Endodermal cell (in vitro differentiated cells): ENCODE measurements around the gene MUC6. TPM values are rescaled to one million over a fixed set of nuclear protein-coding genes. Genes with fewer than 3 reads are reported as not detected.
A peak's percentile ranks its signal among the peaks of the same experiment; 100 is the strongest.

ENCODE experiments used
- DNase-seq: peaks from one replicate; pipeline ENCODE4 v3.0.0-alpha.2; 2017
- H3K27ac ChIP-seq: 2 replicates; pipeline ENCODE4 v1.5.1; 2013; ENCODE audit warnings: mild to moderate bottlenecking, low read depth, low read length, moderate library complexity
- H3K27me3 ChIP-seq: 2 replicates; pipeline ENCODE4 v1.6.1; 2013; ENCODE audit warnings: mild to moderate bottlenecking, low read length, moderate library complexity; ENCODE audit not compliant: insufficient read depth, control insufficient read depth, poor library complexity, severe bottlenecking
- H3K36me3 ChIP-seq: 2 replicates; pipeline ENCODE4 v1.7.0; 2013; ENCODE audit warnings: mild to moderate bottlenecking, low read length, moderate library complexity; ENCODE audit not compliant: control insufficient read depth, insufficient read depth
- H3K4me1 ChIP-seq: one replicate; pipeline ENCODE4 v1.7.0; 2013; ENCODE audit warnings: low read length; ENCODE audit not compliant: control insufficient read depth, insufficient read depth
- H3K4me3 ChIP-seq: 2 replicates; pipeline ENCODE4 v1.5.1; 2013; ENCODE audit warnings: mild to moderate bottlenecking, low read length, moderate library complexity
- H3K9ac ChIP-seq: 2 replicates; pipeline ENCODE4 v1.6.1; 2013; ENCODE audit warnings: mild to moderate bottlenecking, low read length, moderate library complexity; ENCODE audit not compliant: poor library complexity, severe bottlenecking; ENCODE audit errors: extremely low read depth
- H3K9me3 ChIP-seq: 2 replicates; pipeline ENCODE4 v1.6.1; 2013; ENCODE audit warnings: mild to moderate bottlenecking, low read length, moderate library complexity; ENCODE audit not compliant: control insufficient read depth
- H3K27ac Mint-ChIP-seq: 2 replicates; pipeline ENCODE4 v1.8.0; 2020; ENCODE audit warnings: mixed read lengths
- H3K27me3 Mint-ChIP-seq: 2 replicates; pipeline ENCODE4 v1.8.0; 2021; ENCODE audit warnings: mild to moderate bottlenecking, mixed read lengths; ENCODE audit not compliant: insufficient read depth
- H3K36me3 Mint-ChIP-seq: 2 replicates; pipeline ENCODE4 v1.8.0; 2020; ENCODE audit warnings: low read depth, mixed read lengths
- H3K4me1 Mint-ChIP-seq: 2 replicates; pipeline ENCODE4 v1.8.0; 2020; ENCODE audit warnings: mixed read lengths
- H3K4me3 Mint-ChIP-seq: 2 replicates; pipeline ENCODE4 v1.8.0; 2020; ENCODE audit warnings: mild to moderate bottlenecking, moderate library complexity, mixed read lengths
- H3K9me3 Mint-ChIP-seq: 2 replicates; pipeline ENCODE4 v1.8.0; 2020; ENCODE audit warnings: mild to moderate bottlenecking, mixed read lengths
- WGBS, 2 experiments: methylation state at CpG; one replicate each; pipeline versions ENCODE4 v1.1.5 to v1.1.7; 2013; ENCODE audit warnings: missing lambda C conversion rate in 2 of 2, mixed read lengths in 1 of 2; ENCODE audit not compliant: insufficient coverage in 1 of 2, insufficient read length in 1 of 2; 5-methylcytosine and 5-hydroxymethylcytosine counted together
- total RNA-seq, 2 donors: library from RNA; stranded (reverse); fragmentation: NEBNext Ultra II Directional in 1 of 2; extraction: Animal tissue kit (Norgen Biotek cat#: 25700) in 1 of 2; gene quantifications; 2 replicates in 1 of 2; 3 replicates in 1 of 2; pipeline ENCODE4 v1.2.1, GENCODE V29; 2021
- TF ChIP-seq, protein P1 (sequence below): fragments of 200-600 bp; sonication (generic); conservative IDR thresholded peaks from 2 replicates; pipeline ENCODE4 v1.5.0; 2021; ENCODE audit warnings: antibody characterized with exemption, mild to moderate bottlenecking

The MUC6 gene
- total RNA-seq, 2 donors from 2014 or later, result 0.26 to 0.40 TPM

GRCh38 chr11:1026163-1026450 is 10.4 kb downstream of the MUC6 start:
- no peaks in the 10 kb centered on the region for H3K9me3 ChIP-seq
- no peak overlapping the region for H3K27ac ChIP-seq
- Mint-ChIP-seq H3K9me3 (no peaks in the 10 kb centered on the region), H3K27ac (no peak overlapping the region), H3K27me3 (no peaks in the 10 kb centered on the region), H3K36me3 (no peaks in the 10 kb centered on the region), H3K4me3 (no peak overlapping the region), H3K4me1 (no peaks in the 10 kb centered on the region)
- no peak for DNase-seq
- no peaks in the 10 kb centered on the region for H3K4me1 ChIP-seq
- no peaks in the 10 kb centered on the region for H3K27me3 ChIP-seq
- no peaks in the 10 kb centered on the region for H3K36me3 ChIP-seq
- no peak overlapping the region for H3K4me3 ChIP-seq
- TF ChIP-seq, protein P1, sequence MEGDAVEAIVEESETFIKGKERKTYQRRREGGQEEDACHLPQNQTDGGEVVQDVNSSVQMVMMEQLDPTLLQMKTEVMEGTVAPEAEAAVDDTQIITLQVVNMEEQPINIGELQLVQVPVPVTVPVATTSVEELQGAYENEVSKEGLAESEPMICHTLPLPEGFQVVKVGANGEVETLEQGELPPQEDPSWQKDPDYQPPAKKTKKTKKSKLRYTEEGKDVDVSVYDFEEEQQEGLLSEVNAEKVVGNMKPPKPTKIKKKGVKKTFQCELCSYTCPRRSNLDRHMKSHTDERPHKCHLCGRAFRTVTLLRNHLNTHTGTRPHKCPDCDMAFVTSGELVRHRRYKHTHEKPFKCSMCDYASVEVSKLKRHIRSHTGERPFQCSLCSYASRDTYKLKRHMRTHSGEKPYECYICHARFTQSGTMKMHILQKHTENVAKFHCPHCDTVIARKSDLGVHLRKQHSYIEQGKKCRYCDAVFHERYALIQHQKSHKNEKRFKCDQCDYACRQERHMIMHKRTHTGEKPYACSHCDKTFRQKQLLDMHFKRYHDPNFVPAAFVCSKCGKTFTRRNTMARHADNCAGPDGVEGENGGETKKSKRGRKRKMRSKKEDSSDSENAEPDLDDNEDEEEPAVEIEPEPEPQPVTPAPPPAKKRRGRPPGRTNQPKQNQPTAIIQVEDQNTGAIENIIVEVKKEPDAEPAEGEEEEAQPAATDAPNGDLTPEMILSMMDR, result no peak
- WGBS, 2 experiments, result 95 to 96% methylated on average over 9 to 14 of the region's 14 CpGs
- H3K9ac ChIP-seq, result no peak overlapping the region

GRCh38 chr11:1025410-1026162 is 10.9 kb downstream of the MUC6 start:
- H3K4me3 ChIP-seq, result no peak overlapping the region
- TF ChIP-seq, protein P1, result no peak
- Mint-ChIP-seq H3K27me3 (no peaks in the 10 kb centered on the region), H3K27ac (no peak overlapping the region), H3K36me3 (no peaks in the 10 kb centered on the region), H3K9me3 (no peaks in the 10 kb centered on the region), H3K4me3 (no peak overlapping the region), H3K4me1 (no peaks in the 10 kb centered on the region)
- WGBS, 2 experiments, result 92 to 93% methylated on average over 19 to 35 of the region's 35 CpGs
- no peaks in the 10 kb centered on the region for H3K27me3 ChIP-seq
- no peaks in the 10 kb centered on the region for H3K36me3 ChIP-seq
- H3K9ac ChIP-seq, result no peak overlapping the region
- no peak overlapping the region for H3K27ac ChIP-seq
- H3K4me1 ChIP-seq, result no peaks in the 10 kb centered on the region
- peak; percentile 66 for DNase-seq
- no peaks in the 10 kb centered on the region for H3K9me3 ChIP-seq

- H3K27me3 Mint-ChIP-seq, result no peaks in the 10 kb centered on the region
- no peak for DNase-seq
- no peaks in the 10 kb centered on the region for H3K9me3 Mint-ChIP-seq
- no peak overlapping the region for H3K4me3 ChIP-seq
- WGBS, 2 experiments, result 94 to 96% methylated on average over 35 to 48 of the region's 48 CpGs
- H3K27ac Mint-ChIP-seq, result no peak overlapping the region
- H3K9me3 ChIP-seq, result no peaks in the 10 kb centered on the region
- no peak overlapping the region for H3K4me3 Mint-ChIP-seq
- TF ChIP-seq, protein P1, result no peak
- H3K36me3 Mint-ChIP-seq, result no peaks in the 10 kb centered on the region
- H3K36me3 ChIP-seq, result no peaks in the 10 kb centered on the region
- no peak overlapping the region for H3K9ac ChIP-seq
- no peaks in the 10 kb centered on the region for H3K4me1 Mint-ChIP-seq
- no peaks in the 10 kb centered on the region for H3K4me1 ChIP-seq
- H3K27ac ChIP-seq, result no peak overlapping the region
- H3K27me3 ChIP-seq, result no peaks in the 10 kb centered on the region
Observed at GRCh38 chr11:1024597-1025409, 11.7 kb downstream of the MUC6 start.
